IPS DF 6.9 (cell line): ENCODE measurements around the gene PKD1L1.

Source experiments
- DNase-seq: peaks from one replicate; pipeline ENCODE4 v3.0.0-alpha.2; 2013; ENCODE audit warnings: low read depth, low spot score
- H3K27ac ChIP-seq: one replicate; pipeline ENCODE4 v1.5.1; 2013; ENCODE audit warnings: low read length, control low read depth
- H3K27me3 ChIP-seq: 2 replicates; pipeline ENCODE4 v1.6.1; 2013; ENCODE audit warnings: mild to moderate bottlenecking, low read length; ENCODE audit not compliant: control insufficient read depth, insufficient read depth
- H3K36me3 ChIP-seq: 2 replicates; pipeline ENCODE4 v1.6.1; 2013; ENCODE audit warnings: low read length; ENCODE audit not compliant: control insufficient read depth, insufficient read depth
- H3K4me1 ChIP-seq: 2 replicates; pipeline ENCODE4 v1.6.1; 2013; ENCODE audit warnings: low read length; ENCODE audit not compliant: control insufficient read depth, insufficient read depth
- H3K4me3 ChIP-seq: 2 replicates; pipeline ENCODE4 v1.5.1; 2013; ENCODE audit warnings: mild to moderate bottlenecking, low read length
- H3K9me3 ChIP-seq: 2 replicates; pipeline ENCODE4 v1.6.1; 2013; ENCODE audit warnings: low read length, inconsistent platforms; ENCODE audit not compliant: control insufficient read depth, insufficient read depth
- WGBS: extraction: QIAGEN DNeasy Blood & Tissue Kit; methylation state at CpG from one replicate; pipeline ENCODE4 v1.1.7; 2013; ENCODE audit warnings: mixed read lengths, missing lambda C conversion rate; ENCODE audit not compliant: insufficient read length, insufficient coverage; 5-methylcytosine and 5-hydroxymethylcytosine counted together

Gene PKD1L1

GRCh38 chr7:47782792-47783191, 165.5 kb downstream of the PKD1L1 start:
- WGBS = no CpG with 5 or more reads among the region's 4 CpGs
- Histone ChIP-seq H3K36me3 (no peaks in the 10 kb centered on the region), H3K4me3 (no peak overlapping the region), H3K4me1 (no peaks in the 10 kb centered on the region), H3K27ac (no peak overlapping the region), H3K27me3 (no peaks in the 10 kb centered on the region), H3K9me3 (no peaks in the 10 kb centered on the region)
- DNase-seq = no peak

- Histone ChIP-seq H3K36me3 (no peaks in the 10 kb centered on the region), H3K4me3 (no peak overlapping the region), H3K27ac (no peak overlapping the region), H3K4me1 (no peaks in the 10 kb centered on the region), H3K27me3 (no peaks in the 10 kb centered on the region), H3K9me3 (no peaks in the 10 kb centered on the region)
- DNase-seq = no peak
Measured at GRCh38 chr7:47782022-47782421, 166.2 kb downstream of the PKD1L1 start.

DNA sequence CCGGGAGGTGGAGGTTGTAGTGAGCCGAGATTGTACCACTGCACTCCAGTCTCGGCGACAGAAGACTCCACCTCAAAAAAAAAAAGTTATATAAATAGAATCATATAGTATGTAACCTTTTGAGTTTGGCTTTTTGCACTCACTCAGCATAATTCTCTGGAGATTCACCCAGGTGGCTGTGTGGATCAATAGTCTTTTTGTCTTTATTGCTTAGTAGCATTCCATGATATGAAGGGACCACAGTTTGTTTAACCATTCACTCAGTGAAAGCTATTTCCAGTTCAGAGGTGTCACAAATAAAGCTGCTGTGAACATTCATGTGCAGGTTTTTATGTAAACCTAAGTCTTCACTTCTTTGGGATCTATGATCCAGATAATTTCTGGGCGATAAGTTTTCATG, 167.7 kb downstream of the PKD1L1 start:
- Histone ChIP-seq H3K4me3 (no peak overlapping the region), H3K4me1 (no peaks in the 10 kb centered on the region), H3K27me3 (no peaks in the 10 kb centered on the region), H3K9me3 (no peaks in the 10 kb centered on the region), H3K36me3 (no peaks in the 10 kb centered on the region), H3K27ac (no peak overlapping the region)
- DNase-seq = no peak
- no CpG with 5 or more reads among the region's 5 CpGs for WGBS

GRCh38 chr7:47779341-47779771, 168.9 kb downstream of the PKD1L1 start:
- no peak for DNase-seq
- Histone ChIP-seq H3K27me3 (no peaks in the 10 kb centered on the region), H3K9me3 (no peaks in the 10 kb centered on the region), H3K4me3 (no peak overlapping the region), H3K27ac (no peak overlapping the region), H3K4me1 (no peaks in the 10 kb centered on the region), H3K36me3 (no peaks in the 10 kb centered on the region)
- no CpG with 5 or more reads among the region's 7 CpGs for WGBS

- no peak overlapping the region for H3K4me3 ChIP-seq
- DNase-seq = no peak
Measured at GRCh38 chr7:47778153-47778661, 170.1 kb downstream of the PKD1L1 start.

DNA sequence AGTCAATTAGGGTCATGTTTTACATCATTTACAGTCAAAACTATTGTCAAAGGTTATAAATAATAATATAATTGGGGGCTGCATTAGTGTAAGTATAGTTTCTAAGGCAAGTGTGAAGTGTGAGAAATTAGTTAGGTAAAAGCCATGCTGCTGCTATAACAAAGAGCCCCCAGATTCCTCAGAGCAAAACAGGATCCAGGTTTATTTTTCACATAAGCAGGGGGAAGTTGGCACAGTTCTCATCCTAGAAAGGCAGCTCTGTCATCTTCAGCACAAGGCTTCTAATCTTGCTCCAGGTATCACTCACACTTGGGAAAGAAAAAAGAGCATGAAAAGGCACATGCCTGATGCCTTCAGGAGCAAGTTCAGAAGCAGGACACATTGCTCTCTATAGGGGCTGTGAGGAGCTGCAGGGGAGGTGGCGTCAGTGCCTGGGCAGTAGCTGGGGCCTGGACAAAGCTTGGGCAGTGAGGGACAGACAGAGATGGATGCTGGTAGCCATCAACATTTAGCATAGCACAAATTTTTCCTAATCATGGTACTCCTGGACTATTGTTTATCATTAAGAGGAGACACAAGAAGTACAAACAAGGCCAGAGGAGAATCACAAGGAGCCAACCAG, 170.6 kb downstream of the PKD1L1 start:
- no CpG with 5 or more reads among the region's 1 CpG for WGBS
- Histone ChIP-seq H3K9me3 (no peaks in the 10 kb centered on the region), H3K27me3 (no peaks in the 10 kb centered on the region), H3K36me3 (no peaks in the 10 kb centered on the region), H3K27ac (no peak overlapping the region), H3K4me1 (no peaks in the 10 kb centered on the region), H3K4me3 (no peak overlapping the region)
- no peak for DNase-seq

More at GRCh38 chr7:47778153-47778661, 170.1 kb downstream of the PKD1L1 start:
- Histone ChIP-seq H3K27ac (no peak overlapping the region), H3K4me1 (no peaks in the 10 kb centered on the region), H3K9me3 (no peaks in the 10 kb centered on the region), H3K27me3 (no peaks in the 10 kb centered on the region), H3K36me3 (no peaks in the 10 kb centered on the region)
- no CpG with 5 or more reads among the region's 4 CpGs for WGBS

DNA sequence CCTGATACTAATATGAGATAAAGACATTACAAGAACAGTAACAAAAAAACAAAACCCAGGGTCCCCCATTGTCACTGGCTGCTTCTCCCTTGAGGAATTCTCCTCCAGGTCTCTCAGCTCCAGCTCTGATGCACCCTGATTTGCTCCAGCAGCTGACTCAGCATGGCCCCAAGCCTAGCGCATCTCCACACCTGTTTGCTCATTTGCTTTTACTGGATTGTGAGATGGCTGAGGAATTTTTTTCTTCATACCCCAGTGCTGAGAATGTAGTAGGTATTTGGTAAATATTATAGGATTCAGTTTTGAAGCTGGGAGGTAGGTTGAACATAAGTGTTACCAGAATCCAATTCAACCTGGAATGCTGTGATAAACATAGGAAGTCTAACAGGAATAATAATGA, 171.9 kb downstream of the PKD1L1 start:
- H3K9me3 ChIP-seq = no peaks in the 10 kb centered on the region
- H3K27ac ChIP-seq = no peak overlapping the region
- no peaks in the 10 kb centered on the region for H3K36me3 ChIP-seq
- H3K27me3 ChIP-seq = no peaks in the 10 kb centered on the region
- no peak for DNase-seq
- WGBS = no CpG with 5 or more reads among the region's 1 CpG
- H3K4me1 ChIP-seq = no peaks in the 10 kb centered on the region
- no peak overlapping the region for H3K4me3 ChIP-seq

DNA sequence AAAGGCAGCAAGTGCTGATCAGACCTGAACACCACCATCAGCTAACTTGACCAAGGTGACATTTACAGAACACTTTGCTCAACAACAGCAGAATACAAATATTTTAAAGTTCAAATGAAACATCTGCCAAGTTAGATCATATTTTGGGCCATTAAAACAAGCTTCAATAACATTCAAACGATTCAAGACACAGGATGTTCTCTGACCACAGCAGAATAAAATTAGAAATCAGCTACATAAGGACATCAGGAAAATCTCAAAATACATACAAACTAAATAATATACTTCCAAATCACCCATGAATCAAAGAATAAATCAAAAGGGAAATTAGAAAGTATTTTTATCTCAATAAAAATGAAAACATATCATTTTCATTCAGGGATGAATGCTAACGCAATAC, 173.0 kb downstream of the PKD1L1 start:
- no peaks in the 10 kb centered on the region for H3K36me3 ChIP-seq
- no peaks in the 10 kb centered on the region for H3K9me3 ChIP-seq
- no peaks in the 10 kb centered on the region for H3K4me1 ChIP-seq
- H3K27ac ChIP-seq = no peak overlapping the region
- H3K4me3 ChIP-seq = no peak overlapping the region
- WGBS = no CpG with 5 or more reads among the region's 2 CpGs
- H3K27me3 ChIP-seq = no peaks in the 10 kb centered on the region
- DNase-seq = no peak

- no peak for DNase-seq
- Histone ChIP-seq H3K4me1 (no peaks in the 10 kb centered on the region), H3K4me3 (no peak overlapping the region), H3K9me3 (no peaks in the 10 kb centered on the region), H3K36me3 (no peaks in the 10 kb centered on the region), H3K27me3 (no peaks in the 10 kb centered on the region), H3K27ac (no peak overlapping the region)
- no CpG with 5 or more reads among the region's 4 CpGs for WGBS
Measured at GRCh38 chr7:47772492-47772891, 175.8 kb downstream of the PKD1L1 start.

- no peak for DNase-seq
- Histone ChIP-seq H3K9me3 (no peaks in the 10 kb centered on the region), H3K4me3 (no peak overlapping the region), H3K36me3 (no peaks in the 10 kb centered on the region), H3K27ac (no peak overlapping the region), H3K4me1 (no peaks in the 10 kb centered on the region), H3K27me3 (no peaks in the 10 kb centered on the region)
- WGBS = no CpG with 5 or more reads among the region's 5 CpGs
Measured at GRCh38 chr7:47771990-47772360, 176.3 kb downstream of the PKD1L1 start.

GRCh38 chr7:47771336-47771989, 176.8 kb downstream of the PKD1L1 start:
- no peak for DNase-seq
- Histone ChIP-seq H3K36me3 (no peaks in the 10 kb centered on the region), H3K27me3 (no peaks in the 10 kb centered on the region), H3K27ac (no peak overlapping the region), H3K4me3 (no peak overlapping the region), H3K9me3 (no peaks in the 10 kb centered on the region), H3K4me1 (no peaks in the 10 kb centered on the region)
- WGBS = no CpG with 5 or more reads among the region's 5 CpGs
